DOHH2 (cell line): Measurements from ENCODE around the gene MACROD2.

Experiments
- EZH2phosphoT487 ChIP-seq: fragments of 200-600 bp; sonication (generic); IDR thresholded peaks from 2 replicates; pipeline ENCODE4 v1.6.1; 2017; ENCODE audit warnings: borderline replicate concordance, mild to moderate bottlenecking, antibody characterized with exemption, low read length, moderate library complexity, mixed read lengths
- TF ChIP-seq, protein P1 (sequence below): fragments of 200-600 bp; sonication (generic); IDR thresholded peaks from one replicate; pipeline ENCODE4 v1.5.1; 2014; ENCODE audit warnings: antibody characterized with exemption, mild to moderate bottlenecking, low read depth, low read length; ENCODE audit not compliant: poor library complexity, severe bottlenecking

DNA sequence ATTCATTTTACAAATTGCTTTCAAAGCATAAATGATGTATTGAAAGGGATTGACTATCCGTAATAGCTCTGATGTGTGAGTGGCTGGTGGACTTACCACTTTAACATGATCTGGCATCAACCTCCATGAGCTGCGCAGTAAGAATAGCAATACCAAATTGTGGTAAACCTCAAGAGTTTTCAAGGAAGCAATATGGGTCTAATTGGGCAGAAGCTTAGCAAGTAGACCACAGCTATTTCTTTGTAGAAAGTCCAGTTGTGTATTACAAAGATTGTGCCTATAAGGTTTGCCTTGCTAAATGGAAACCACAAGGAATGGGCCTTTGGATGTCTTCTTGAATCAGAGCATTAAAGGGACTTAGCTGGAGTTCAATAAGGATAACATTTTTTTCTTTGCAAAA lies 1841.3 kb downstream of the MACROD2 start:
- TF ChIP-seq, protein P1, sequence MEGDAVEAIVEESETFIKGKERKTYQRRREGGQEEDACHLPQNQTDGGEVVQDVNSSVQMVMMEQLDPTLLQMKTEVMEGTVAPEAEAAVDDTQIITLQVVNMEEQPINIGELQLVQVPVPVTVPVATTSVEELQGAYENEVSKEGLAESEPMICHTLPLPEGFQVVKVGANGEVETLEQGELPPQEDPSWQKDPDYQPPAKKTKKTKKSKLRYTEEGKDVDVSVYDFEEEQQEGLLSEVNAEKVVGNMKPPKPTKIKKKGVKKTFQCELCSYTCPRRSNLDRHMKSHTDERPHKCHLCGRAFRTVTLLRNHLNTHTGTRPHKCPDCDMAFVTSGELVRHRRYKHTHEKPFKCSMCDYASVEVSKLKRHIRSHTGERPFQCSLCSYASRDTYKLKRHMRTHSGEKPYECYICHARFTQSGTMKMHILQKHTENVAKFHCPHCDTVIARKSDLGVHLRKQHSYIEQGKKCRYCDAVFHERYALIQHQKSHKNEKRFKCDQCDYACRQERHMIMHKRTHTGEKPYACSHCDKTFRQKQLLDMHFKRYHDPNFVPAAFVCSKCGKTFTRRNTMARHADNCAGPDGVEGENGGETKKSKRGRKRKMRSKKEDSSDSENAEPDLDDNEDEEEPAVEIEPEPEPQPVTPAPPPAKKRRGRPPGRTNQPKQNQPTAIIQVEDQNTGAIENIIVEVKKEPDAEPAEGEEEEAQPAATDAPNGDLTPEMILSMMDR: no peak
- TF ChIP-seq EZH2phosphoT487: no peak
